HuH-7.5 (cell line): ENCODE data around the gene CREG1.
"Not testable (repeated sequence)": the region's sequence is repeated elsewhere in the genome, so short reads cannot be mapped to it uniquely, and the experiment has no call there.

Source experiments
- DNase-seq: peaks from one replicate; pipeline ENCODE4 v3.0.0; 2011; ENCODE audit warnings: low spot score

Gene CREG1

DNA sequence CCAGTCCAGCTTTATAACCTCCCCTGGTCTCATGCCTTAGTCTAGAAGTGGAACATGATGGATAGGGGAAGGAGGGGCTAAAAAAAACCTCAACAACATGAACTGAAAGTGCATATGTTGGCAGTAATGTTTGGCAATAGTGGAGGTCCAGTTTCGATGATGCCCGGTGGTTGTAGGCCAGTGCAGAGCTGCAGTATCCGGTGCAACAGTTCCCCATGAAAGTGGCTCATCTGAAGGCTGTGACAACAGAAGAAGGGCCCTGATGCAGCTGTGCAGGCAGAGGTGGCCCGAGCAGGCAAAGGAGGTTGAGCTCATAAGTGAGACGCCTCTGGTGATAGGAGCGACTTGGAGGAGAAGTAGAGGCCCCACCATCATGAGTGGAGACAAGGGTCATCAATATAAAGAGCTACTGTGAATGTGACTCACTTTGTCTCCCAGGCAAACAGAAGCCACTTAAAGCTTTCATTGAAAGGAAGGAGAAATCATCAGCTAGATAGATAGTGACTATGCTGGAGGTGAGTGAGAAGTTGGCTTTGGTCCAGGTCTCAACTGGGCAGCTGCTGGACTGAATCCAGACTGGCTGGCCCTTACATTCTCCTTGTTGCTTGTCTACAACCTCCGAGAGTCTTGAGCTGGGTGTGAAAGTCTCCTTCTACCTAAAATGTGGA, 10.2 kb upstream of the CREG1 start:
- no peak for DNase-seq

DNA sequence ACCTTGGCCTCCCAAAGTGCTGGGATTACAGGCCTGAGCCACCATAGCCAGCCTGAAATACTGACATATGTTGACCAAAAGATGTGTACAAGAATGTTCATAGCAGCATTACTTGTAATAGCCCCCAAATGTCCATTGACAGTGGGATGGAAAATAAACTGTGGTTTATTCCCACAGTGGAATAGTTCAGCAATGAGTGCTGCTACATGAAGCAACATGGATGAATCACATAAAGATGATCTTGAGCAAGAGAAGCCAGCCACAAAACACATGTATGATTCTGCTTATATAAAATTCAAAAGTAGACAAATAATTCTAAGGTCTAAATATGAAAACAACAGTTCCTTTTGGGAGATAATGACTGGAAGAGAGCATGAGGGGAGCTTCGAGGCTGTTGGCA, 9.1 kb upstream of the CREG1 start:
- DNase-seq = no peak

GRCh38 chr1:167561753-167562152, 8.2 kb upstream of the CREG1 start:
- DNase-seq = no peak

DNA sequence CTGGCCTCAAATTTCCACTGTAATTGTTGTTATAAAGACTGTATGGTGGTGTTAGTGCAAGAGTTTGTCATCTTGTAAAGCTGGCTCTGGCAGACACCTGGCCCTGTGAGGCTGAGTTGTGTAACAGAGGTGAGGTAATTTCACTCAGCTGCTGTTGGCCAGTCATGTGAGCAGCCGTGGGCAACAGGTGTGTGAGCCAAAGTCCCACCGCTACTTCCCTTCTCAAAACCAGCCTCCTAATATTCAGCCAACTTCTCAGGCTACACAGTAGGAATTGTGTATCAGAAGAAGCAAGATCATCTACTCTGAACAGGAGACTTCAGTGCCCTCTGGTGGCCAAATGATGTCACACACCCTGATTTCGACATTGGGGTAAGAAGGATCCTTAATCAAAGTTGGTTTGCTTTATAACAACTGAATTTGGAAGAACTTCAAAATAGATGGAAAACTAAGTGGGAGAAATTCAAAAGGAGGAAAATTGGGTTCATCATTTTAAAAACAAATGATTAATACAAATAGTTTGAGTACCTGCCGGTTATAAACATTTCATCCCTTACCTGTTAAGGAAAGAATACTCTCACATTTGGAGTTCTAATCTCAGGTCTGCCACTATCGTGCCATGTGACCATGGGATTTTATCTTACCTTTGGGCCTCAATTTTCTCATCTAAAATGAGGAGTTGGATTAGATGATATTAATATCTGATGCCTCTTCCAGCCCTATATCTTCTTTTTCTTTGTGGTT, 2.6 kb upstream of the CREG1 start:
- peak; percentile 45 for DNase-seq

GRCh38 chr1:167555072-167555471, 1.5 kb upstream of the CREG1 start:
- DNase-seq = not testable (repeated sequence)

DNA sequence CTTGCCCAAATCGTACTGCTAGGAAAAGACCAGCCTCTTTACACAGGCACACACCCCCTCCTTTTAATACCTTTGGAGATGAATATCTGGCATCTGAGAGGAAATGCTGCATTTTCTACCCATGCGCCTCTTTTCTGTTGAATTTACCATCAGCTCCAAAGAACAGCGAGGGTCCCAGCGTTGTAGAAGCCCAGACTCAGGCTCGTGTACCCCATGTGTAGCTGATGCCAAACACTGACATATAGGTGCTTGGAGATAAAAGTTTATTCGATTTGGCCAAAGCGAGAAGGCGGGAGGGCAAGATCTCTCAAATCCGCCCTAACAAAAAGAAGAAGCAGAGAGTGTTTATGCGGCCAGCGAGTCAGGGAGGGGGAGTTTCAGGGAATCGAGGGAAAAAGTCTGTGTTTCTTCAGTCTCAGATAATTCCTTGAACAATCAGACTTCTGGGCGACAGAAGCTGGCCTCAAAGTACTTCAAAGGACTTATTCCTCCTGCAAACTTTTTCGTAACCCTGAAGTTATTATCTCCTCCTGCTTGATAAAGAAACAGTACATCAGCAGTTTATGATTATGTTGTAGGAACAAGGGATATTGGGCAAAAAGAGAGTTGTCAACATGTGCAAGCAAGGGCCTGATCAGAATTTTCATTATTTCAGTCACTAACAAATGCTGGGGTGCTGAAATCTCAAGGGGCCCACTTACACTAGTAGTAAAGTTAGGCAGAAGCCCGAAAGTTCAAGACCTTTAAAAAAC, 642 bp upstream of the CREG1 start:
- no peak for DNase-seq

GRCh38 chr1:167551362-167551761, 2.2 kb downstream of the CREG1 start:
- DNase-seq = no peak

DNA sequence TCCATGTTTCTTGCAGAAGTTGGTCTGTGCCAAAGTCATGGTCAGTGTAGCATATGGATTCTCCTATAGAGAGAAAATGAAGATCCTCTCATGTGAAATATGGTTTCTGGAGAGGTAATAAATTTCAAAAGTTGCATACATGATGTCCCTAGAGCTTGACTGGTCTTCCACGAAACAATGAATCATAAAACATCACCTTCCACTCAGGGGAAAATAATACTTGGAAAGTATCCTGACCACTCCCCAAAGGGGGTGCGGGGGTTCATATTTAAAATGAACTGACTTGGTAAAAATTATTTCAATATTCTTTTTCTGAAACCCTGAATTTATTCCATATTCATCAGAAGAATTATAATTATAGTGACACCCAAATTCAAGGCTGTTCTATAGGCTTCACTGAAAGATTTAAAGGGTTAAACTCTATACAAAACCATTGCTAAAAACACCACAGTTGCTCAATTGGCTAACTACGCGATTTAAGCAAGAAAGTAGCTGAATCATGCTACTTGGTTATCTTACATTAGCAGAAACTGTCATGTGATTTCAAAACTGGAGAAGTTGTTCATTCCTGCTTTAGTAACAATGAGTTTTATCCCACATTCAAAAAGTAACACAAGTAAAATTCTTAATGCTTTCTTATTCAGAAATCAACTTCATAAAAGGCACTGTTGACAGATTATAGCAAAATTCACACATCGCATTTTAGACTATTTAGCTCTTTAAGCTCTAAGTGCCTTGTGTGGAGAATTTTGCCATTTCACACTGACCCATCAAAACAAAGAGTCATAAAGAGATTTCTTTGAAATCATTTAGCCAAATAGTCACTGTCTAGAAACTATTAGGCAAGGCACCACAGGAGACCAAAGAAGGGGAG, 5.3 kb downstream of the CREG1 start:
- no peak for DNase-seq

DNA sequence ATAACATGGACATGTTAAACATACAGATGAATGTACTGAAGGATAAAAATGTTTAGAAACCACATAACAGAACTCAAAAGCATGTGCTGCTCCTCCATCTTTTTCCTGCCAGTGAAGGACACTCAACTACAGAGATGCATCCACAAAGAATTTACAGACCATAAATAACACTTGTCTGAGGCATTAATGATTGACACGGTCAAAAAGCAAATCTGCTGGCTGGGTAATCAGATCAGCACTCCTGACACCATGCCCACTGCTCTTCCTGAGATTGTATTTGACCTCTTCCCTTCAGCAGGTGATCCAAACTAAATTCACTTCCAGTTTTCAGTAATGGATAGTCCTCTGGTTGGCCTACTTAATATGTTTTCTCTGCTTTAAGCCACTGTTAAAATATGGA, 6.6 kb downstream of the CREG1 start:
- no peak for DNase-seq

- no peak for DNase-seq
These were observed 8.2 kb downstream of the CREG1 start for GRCh38 chr1:167545349-167545748.

DNA sequence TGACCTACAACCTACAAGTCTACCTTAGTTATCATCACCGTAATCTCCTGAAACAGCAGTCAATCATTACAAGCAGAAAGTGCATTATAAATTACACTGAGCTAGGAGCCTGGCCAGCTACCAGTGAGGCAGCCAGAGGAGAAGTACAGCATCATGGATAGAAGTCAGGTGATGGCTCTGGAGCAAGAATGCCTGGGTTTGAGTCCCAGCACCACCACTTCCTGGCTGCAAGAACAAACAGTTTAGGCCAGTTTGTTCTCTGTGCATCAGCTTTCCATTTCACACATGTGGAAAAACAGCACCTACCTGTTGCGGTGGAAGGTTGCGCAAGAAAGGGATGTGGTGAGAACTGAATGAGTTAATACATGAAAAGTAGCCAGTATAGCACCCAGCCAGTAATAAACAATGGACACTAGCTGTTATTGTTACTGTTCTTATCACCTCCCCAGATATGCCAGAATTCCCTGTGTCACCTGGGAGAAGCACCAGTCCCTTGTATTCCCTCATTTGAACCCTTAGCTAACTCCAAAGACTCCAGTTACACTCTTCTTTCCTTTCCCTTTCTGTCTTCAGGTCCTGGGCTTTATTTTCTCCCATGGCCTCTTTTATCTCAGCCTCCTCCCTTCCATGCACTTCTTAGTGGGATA, 9.0 kb downstream of the CREG1 start:
- DNase-seq = no peak

DNA sequence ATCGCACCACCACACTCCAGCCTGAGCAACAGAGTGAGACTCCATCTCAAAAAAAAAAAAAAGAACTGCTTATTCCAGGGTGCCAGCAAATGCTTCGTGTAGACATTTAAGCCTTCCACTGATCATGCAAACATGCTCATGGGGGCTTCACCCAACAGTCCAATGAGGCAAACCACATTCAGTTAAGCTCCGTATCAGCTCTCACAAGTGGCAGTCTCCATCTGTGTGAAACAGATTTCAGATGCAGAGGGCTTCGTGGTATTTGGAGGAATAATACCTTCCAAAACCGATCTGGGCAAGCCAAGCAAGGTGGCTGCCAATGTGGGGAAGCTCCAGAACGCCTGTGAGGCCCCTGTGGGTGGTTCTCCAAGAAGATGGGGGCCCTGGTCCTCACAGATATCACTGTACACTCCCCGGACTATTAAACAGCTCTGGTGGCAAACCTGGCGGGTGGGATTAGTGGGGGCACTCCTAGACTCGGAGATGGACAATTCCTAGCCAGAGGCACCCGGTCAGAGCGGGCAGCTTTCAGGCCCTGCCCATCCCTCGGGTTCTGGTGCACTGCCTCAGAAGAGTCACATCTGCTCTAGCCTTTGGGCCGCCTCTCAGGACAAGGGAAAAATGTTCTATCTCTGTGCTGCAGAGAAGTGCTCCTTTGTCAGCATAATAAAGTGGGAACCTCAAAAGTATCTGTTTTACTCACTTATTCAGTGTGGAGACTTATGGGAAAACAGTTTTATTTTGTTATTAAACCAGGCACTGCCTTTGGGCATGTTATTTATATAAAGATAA, 10.2 kb downstream of the CREG1 start:
- no peak for DNase-seq

DNA sequence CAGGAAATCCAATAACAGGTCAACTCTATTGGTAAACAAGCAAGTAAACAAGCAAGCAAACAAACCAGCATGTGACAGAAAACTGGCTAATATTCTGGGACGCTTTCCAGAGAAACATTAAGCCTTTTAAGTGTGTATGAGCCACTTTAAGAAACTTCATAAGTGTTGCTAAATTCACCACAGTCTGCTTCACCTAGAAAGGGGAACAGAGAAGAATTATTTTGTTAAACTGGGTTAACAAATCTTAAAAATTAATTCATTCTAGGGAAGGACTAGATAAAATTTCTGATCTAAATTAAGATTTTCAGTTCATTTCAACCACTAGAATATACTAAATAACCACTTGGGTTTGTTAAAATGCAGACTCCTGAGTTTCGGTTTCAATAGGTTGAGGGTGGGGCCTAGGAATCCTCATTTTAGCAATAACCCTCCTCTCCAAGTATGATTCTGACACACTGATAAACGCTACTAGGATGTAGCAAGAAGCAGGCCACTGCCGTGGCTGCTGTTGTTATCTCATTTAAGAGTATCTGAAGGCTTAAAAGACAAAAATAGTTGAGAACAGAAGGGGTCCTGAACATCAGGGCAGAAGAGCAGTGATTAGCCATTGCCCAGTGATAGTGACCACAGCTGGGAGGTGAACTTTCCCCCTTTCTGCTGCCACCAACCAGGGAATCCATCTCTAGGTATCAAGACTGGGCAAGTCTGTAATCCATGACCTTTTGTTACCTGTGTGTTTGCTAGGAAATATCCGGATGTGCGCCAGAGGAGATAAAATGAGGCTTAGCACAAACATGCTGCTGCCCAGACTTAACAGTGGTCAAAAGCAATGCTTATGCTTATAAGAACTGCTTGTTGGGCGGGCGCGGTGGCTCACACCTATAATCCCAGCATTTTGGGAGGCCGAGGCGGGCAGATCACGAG, 11.2 kb downstream of the CREG1 start:
- DNase-seq = no peak

GRCh38 chr1:167541610-167542009, 12.0 kb downstream of the CREG1 start:
- no peak for DNase-seq

DNA sequence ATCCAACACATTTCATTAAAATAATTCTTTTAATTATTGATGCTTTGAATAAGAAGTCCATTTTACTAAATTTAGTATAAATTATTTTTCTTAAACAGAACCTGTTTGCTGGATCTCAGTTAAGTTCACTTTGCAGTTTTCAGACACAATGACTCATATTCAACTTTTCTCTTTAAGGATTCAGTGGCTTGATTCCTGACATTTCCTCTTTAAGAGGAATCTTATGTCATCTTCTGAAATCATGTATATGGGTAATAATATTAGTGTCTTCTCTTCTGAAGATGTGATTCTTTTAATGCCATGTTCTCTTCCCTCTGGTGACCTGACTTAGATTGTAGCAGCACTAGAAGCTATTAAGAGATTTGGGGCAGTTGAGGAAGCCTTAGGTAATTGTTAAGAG, 12.6 kb downstream of the CREG1 start:
- DNase-seq = no peak

- no peak for DNase-seq
These were observed 14.9 kb downstream of the CREG1 start for GRCh38 chr1:167538657-167539056.

- peak; percentile 61 for DNase-seq
These were observed 19.7 kb downstream of the CREG1 start for GRCh38 chr1:167533851-167534300.

DNA sequence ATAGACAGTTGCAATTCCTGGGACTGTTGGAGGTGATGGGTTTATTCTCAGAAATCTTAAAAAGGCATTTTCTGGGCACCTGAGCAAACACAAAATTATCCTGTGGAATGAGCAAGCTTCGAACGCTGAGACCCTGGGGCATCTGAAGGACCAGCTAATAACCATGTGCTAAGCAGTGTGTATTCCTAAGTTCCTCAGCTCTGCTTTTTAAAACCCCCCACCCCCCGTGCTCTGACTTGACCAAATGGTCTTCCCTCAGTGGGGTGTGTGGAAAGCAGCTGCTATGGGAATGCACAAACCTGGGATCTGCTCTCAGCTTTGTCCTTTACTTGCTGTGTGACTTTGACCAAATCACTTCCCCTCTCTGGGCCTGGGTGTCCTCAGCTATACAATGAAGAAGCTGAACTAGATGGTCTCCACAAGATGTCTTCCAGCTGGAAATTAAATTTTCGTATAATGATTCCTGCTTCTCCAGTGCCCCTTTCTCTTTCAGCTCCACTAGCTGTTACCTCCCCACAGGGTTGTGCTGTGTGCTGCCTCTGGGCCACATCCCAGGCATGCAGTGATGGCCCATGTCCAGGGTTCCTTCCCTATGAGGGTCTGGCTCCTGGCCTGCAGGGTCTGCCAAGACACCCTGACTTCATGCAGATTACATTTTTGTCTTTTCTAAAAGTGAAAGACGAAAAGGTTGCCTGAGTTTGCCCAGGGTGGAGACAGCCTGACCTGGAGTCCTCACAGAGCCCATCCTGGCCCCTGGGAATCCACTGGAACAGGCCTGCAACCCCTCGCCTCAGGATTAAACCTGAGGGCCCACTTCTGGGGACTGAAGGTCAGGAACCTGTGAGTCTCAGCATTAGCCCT, 20.4 kb downstream of the CREG1 start:
- DNase-seq = no peak

GRCh38 chr1:167532375-167532774, 21.2 kb downstream of the CREG1 start:
- DNase-seq = no peak
